ENCODE measurements around the gene ZBTB16. TPM values are rescaled to one million over a fixed set of nuclear protein-coding genes. Genes with fewer than 3 reads are reported as not detected.

ZBTB16 gene
- total RNA-seq, 1 donor from 2014 or later = 17.7 TPM

DNA sequence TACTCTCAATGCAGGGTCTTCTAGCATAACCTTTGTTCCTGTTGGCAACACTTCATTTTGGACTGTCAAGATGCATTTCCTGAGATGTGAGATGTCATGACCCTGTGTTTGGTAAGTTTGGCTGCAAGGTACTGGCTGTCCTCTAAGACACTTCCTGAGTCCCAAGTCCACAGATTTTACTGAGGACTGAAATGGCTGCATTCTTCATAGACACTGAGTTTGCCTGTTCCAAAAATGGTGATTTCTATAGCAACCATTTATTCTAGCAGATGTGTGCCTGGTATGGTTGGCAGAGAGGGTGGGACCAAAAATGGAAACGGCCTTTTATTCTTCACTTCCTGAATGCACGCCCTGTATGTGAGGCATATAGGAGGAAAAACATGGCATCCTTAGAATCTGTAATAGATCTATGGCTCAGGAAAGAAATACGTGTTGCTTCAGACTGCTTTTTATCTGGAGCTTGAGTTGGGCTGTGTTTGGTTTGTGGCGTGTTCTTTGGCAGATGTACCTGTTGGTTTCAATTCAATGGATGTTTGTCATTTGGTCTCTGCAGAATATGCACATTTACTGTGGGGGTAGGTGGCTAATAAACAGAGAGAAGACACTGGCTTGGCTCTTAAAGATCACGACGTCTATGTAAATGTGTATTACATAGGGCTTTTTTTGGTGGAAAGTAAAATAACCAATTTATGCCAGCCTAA lies 62.4 kb downstream of the ZBTB16 start:
- H4K20me1 ChIP-seq (ENCODE audit: low read depth) = peaks cover 8% of the 10 kb centered on the region
- TF ChIP-seq EZH2 (IDR thresholded peaks at IDR 0.05) (no peak), EZH2phosphoT487 (IDR thresholded peaks at IDR 0.05) (no peak), CTCF (IDR thresholded peaks at IDR 0.05) (no peak)
- H2AFZ ChIP-seq (replicated peaks) = no peak overlapping the region
- H3K36me3 ChIP-seq = no peaks in the 10 kb centered on the region
- H3K9me3 Mint-ChIP-seq = peaks cover 6% of the 10 kb centered on the region
- H3K36me3 Mint-ChIP-seq = peaks cover 47% of the 10 kb centered on the region
- no peak overlapping the region for H3K27ac Mint-ChIP-seq
- peaks cover 6% of the 10 kb centered on the region for H3K27me3 Mint-ChIP-seq (ENCODE audit: insufficient read depth, low read depth)
- no peaks in the 10 kb centered on the region for H3K27me3 ChIP-seq
- no peak overlapping the region for H3K4me3 ChIP-seq
- peaks cover 8% of the 10 kb centered on the region for H3K79me2 ChIP-seq (ENCODE audit: low read depth)
- H3K4me1 Mint-ChIP-seq = peaks cover 45% of the 10 kb centered on the region
- DNase-seq (ENCODE audit: low spot score) = no peak
- H3K4me1 ChIP-seq = peaks cover 18% of the 10 kb centered on the region
- no peak overlapping the region for H3K4me3 Mint-ChIP-seq
- H3K4me2 ChIP-seq = no peak overlapping the region
- no peak overlapping the region for H3K9ac ChIP-seq
- no peaks in the 10 kb centered on the region for H3F3A ChIP-seq (ENCODE audit: low read depth)
- no peak overlapping the region for H3K27ac ChIP-seq
- H3K9me3 ChIP-seq (ENCODE audit: low read depth) = no peaks in the 10 kb centered on the region

DNA sequence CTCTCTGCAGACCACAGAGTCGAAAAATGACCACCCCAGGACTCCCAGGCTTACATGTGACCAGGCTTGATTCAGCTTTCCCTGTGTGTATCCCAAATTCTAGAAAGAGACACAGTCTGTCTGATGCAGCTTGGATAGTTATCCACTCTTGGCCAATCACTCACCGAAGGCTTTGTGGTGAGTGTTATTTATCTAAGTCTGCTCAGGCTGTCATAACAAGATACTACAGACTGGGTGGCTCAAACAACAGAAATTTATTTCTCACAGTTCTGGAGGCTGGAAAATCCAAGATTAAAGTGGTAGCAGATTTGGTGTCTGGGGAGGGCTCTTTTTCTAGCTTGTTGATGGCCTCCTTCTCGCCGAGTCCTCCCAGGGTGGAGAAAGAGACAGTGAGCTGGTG lies 63.2 kb downstream of the ZBTB16 start:
- DNase-seq (ENCODE audit: low spot score) = no peak
- TF ChIP-seq EZH2phosphoT487 (IDR thresholded peaks at IDR 0.05) (no peak), CTCF (IDR thresholded peaks at IDR 0.05) (no peak), EZH2 (IDR thresholded peaks at IDR 0.05) (no peak)
- no peak overlapping the region for H3K4me3 ChIP-seq
- no peak overlapping the region for H3K4me2 ChIP-seq
- Mint-ChIP-seq H3K36me3 (peaks cover 46% of the 10 kb centered on the region), H3K27ac (no peak overlapping the region), H3K9me3 (peaks cover 6% of the 10 kb centered on the region), H3K27me3 (ENCODE audit: insufficient read depth, low read depth) (peaks cover 6% of the 10 kb centered on the region), H3K4me1 (peaks cover 45% of the 10 kb centered on the region), H3K4me3 (no peak overlapping the region)
- H2AFZ ChIP-seq (replicated peaks) = no peak overlapping the region
- H3K9ac ChIP-seq = no peak overlapping the region
- H3K27me3 ChIP-seq = no peaks in the 10 kb centered on the region
- no peaks in the 10 kb centered on the region for H3F3A ChIP-seq (ENCODE audit: low read depth)
- H3K79me2 ChIP-seq (ENCODE audit: low read depth) = peaks cover 6% of the 10 kb centered on the region
- no peaks in the 10 kb centered on the region for H3K9me3 ChIP-seq (ENCODE audit: low read depth)
- H4K20me1 ChIP-seq (ENCODE audit: low read depth) = peaks cover 8% of the 10 kb centered on the region
- H3K36me3 ChIP-seq = no peaks in the 10 kb centered on the region
- H3K27ac ChIP-seq = no peak overlapping the region
- peaks cover 18% of the 10 kb centered on the region for H3K4me1 ChIP-seq

- DNase-seq (ENCODE audit: low spot score) = no peak
- peaks cover 6% of the 10 kb centered on the region for H3K27me3 Mint-ChIP-seq (ENCODE audit: insufficient read depth, low read depth)
- no peak for TF ChIP-seq EZH2phosphoT487 (IDR thresholded peaks at IDR 0.05)
- TF ChIP-seq EZH2 (IDR thresholded peaks at IDR 0.05) = no peak
- TF ChIP-seq CTCF (IDR thresholded peaks at IDR 0.05) = no peak
- no peak overlapping the region for H3K27ac Mint-ChIP-seq
- Histone ChIP-seq H4K20me1 (ENCODE audit: low read depth) (peaks cover 18% of the 10 kb centered on the region), H3K9ac (no peak overlapping the region), H3K4me2 (no peak overlapping the region), H2AFZ (replicated peaks) (no peak overlapping the region), H3K36me3 (no peaks in the 10 kb centered on the region), H3F3A (ENCODE audit: low read depth) (no peaks in the 10 kb centered on the region), H3K27ac (no peak overlapping the region), H3K79me2 (ENCODE audit: low read depth) (peaks cover 1% of the 10 kb centered on the region), H3K4me3 (no peak overlapping the region), H3K27me3 (no peaks in the 10 kb centered on the region), H3K9me3 (ENCODE audit: low read depth) (no peaks in the 10 kb centered on the region), H3K4me1 (peaks cover 18% of the 10 kb centered on the region)
- peaks cover 46% of the 10 kb centered on the region for H3K36me3 Mint-ChIP-seq
- no peak overlapping the region for H3K4me3 Mint-ChIP-seq
- peaks cover 6% of the 10 kb centered on the region for H3K9me3 Mint-ChIP-seq
- peaks cover 47% of the 10 kb centered on the region for H3K4me1 Mint-ChIP-seq
These were observed 64.3 kb downstream of the ZBTB16 start for GRCh38 chr11:114123692-114124330.

Measured in neural progenitor cell (in vitro differentiated cells).